Measurements from ENCODE around the gene SIPA1.
"Not testable (repeated sequence)": the region's sequence is repeated elsewhere in the genome, so short reads cannot be mapped to it uniquely, and the experiment has no call there.

The SIPA1 gene

GRCh38 chr11:65623852-65624616, 13.9 kb upstream of the SIPA1 start:
- no peak for DNase-seq (ENCODE audit: low read depth in 2 of 2)

GRCh38 chr11:65624931-65625627, 12.8 kb upstream of the SIPA1 start:
- DNase-seq (ENCODE audit: low read depth in 2 of 2): no peak

GRCh38 chr11:65625628-65626342, 12.1 kb upstream of the SIPA1 start:
- DNase-seq (ENCODE audit: low read depth in 2 of 2): no peak

- DNase-seq (ENCODE audit: low read depth in 2 of 2): no peak
These were observed 10.7 kb upstream of the SIPA1 start for GRCh38 chr11:65627202-65627601.

- no peak for DNase-seq (ENCODE audit: low read depth in 2 of 2)
These were observed 8.3 kb upstream of the SIPA1 start for GRCh38 chr11:65629579-65629978.

DNA sequence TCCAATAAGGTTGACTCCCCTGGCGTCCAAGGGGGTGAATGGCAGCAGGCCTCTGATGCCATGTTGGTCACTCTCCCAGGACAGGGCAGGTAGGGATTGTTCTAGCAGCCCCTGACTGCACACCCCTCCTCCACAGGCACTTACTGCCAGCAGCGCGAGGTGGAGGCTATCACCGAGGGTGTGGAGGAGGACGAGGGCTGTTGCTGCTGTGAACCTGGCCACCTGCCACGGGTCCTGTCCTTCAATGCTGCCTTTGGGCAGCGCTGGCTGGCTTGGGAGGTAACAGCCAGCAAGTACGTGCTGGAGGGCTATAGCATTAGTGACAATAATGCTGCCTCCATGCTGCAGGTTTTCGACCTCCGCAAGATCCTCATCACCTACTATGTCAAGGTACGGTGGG, 7.7 kb upstream of the SIPA1 start:
- no peak for DNase-seq (ENCODE audit: low read depth in 2 of 2)

DNA sequence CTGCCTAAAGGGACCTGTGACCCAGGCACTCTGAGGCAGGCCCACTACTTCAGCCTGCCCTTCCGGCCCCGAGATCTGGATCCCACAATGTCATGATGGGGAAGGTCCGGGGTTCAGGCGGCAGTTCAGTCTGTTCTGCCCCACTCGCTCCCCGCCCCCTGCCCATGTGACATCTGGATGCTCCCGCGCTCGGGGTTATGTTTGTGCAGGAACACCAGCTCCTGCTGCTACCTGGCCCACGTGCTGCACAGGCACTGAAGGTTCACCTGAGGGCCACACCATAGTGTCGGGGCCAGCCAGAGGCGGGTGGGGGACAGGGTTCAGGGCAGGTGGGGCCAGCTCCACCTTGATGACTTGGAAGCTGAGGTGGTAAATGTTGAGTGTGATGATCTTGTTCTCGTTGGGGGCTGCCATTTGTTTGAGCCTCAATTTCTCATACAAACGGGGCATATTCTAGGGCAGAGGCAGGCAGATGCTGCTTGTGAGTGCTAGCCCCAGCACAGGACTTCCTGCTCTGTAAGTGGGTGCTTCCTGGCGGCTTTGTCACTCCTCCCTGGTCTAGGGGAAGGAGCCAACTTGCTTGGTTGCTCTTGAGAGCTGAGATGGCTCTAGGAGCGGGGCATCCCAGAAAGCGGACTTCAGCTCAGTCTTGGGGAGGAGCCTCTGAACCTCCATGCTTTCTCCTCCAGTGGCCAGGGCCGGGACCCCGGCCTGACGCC, 4.4 kb upstream of the SIPA1 start:
- no peak for DNase-seq (ENCODE audit: low read depth in 2 of 2)

- DNase-seq (ENCODE audit: low read depth in 2 of 2): no peak
These were observed 3.8 kb upstream of the SIPA1 start for GRCh38 chr11:65634109-65634436.

- no peak for DNase-seq (ENCODE audit: low read depth in 2 of 2)
These were observed 3.5 kb upstream of the SIPA1 start for GRCh38 chr11:65634440-65634839.

DNA sequence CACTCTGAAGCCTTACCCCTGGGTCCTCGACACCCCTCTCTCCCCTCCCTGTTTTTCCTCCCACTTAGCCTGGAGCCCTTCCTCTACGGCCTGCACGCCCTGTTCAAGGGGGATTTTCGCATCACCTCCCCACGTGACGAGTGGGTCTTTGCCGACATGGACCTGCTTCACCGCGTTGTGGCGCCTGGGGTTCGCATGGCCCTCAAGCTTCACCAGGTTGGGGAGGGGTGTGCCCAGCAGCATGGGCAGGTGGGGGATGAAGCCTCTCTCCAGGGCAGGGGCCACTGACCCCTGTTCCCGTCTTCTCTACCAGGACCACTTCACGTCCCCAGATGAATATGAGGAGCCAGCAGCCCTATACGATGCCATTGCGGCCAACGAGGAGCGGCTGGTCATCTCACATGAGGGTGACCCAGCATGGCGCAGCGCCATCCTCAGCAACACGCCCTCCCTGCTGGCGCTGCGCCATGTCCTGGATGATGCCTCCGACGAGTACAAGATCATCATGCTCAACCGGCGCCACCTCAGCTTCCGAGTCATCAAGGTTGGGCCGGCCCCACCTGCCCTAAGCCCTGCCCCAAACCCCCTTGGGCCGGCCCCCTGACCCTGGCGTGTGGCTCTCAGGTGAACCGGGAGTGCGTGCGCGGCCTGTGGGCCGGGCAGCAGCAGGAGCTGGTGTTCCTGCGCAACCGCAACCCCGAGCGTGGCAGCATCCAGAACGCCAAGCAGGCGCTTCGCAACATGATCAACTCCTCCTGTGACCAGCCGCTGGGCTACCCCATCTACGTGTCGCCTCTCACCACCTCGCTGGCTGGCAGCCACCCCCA, 2.8 kb upstream of the SIPA1 start:
- DNase-seq (ENCODE audit: low read depth in 2 of 2): no peak

DNA sequence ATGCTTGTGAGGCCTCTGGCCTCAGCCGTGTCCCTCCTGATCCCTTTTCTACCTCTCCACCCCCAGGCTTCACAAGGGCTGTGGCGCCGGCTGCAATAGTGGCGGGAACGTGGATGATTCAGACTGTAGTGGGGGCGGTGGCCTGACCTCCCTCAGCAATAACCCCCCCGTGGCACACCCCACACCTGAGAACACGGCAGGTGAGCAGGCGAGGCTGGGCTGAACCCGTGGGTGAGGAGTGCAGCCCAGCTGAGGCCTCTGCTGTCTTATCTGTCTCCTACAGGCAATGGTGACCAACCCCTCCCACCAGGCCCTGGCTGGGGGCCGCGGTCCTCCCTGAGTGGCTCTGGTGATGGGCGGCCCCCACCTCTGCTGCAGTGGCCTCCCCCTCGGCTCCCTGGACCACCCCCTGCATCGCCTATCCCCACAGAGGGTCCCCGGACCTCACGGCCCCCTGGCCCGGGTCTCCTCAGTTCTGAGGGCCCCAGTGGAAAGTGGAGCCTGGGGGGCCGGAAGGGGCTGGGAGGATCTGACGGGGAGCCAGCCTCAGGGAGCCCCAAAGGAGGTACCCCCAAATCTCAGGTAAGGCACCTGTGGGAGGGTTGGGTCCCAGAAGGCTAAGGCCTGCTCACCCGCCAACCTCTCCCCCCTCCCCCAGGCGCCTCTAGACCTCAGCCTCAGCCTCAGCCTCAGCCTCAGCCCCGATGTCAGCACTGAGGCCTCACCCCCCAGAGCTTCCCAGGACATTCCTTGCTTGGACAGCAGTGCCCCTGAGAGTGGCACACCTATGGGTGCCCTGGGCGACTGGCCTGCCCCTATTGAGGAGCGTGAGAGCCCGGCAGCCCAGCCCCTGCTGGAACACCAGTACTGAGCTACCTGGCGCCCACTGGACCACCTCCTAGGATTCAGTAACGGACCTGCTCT, 1.5 kb upstream of the SIPA1 start:
- no peak for DNase-seq (ENCODE audit: low read depth in 2 of 2)

GRCh38 chr11:65637032-65637557, 806 bp upstream of the SIPA1 start:
- no peak for DNase-seq (ENCODE audit: low read depth in 2 of 2)

GRCh38 chr11:65639228-65639597, 1.3 kb downstream of the SIPA1 start:
- DNase-seq (ENCODE audit: low read depth in 2 of 2): not testable (repeated sequence)

- peak; percentile 37 to 56 for DNase-seq (ENCODE audit: low read depth in 2 of 2)
These were observed 2.0 kb downstream of the SIPA1 start for GRCh38 chr11:65639623-65640482.

DNA sequence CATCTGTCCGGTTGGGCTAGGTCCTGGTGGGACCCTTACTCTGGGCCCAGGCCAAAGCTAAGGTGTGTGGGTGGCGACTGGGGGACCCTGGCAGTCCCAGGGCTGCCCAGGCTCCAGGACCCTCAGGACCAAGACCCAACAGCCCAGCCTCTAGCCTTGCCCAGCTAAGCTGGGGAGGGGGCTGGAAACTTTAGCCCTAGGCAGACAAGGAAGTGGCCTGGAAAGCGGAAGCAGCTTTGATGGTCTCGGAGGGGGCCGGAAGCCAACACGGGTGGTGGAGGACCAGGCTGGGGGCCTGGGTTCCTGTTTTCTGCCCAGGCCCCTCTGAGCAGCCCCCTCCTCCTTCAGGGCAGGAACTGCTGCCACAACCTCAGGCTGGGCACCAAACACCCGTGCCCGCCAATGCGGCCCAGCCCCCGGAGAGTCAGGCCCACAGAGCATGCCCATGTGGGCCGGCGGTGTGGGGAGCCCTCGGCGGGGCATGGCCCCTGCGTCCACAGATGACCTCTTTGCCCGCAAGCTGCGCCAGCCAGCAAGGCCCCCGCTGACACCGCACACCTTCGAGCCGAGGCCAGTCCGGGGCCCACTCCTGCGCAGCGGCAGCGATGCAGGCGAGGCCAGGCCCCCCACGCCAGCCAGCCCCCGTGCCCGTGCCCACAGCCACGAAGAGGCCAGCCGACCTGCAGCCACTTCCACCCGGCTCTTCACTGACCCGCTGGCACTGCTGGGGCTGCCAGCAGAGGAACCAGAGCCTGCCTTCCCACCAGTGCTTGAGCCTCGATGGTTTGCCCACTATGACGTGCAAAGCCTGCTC, 2.8 kb downstream of the SIPA1 start:
- DNase-seq (ENCODE audit: low read depth in 2 of 2): peak in 1 of 2 donors; percentile 27

GRCh38 chr11:65641297-65642013, 3.6 kb downstream of the SIPA1 start:
- no peak for DNase-seq (ENCODE audit: low read depth in 2 of 2)

DNA sequence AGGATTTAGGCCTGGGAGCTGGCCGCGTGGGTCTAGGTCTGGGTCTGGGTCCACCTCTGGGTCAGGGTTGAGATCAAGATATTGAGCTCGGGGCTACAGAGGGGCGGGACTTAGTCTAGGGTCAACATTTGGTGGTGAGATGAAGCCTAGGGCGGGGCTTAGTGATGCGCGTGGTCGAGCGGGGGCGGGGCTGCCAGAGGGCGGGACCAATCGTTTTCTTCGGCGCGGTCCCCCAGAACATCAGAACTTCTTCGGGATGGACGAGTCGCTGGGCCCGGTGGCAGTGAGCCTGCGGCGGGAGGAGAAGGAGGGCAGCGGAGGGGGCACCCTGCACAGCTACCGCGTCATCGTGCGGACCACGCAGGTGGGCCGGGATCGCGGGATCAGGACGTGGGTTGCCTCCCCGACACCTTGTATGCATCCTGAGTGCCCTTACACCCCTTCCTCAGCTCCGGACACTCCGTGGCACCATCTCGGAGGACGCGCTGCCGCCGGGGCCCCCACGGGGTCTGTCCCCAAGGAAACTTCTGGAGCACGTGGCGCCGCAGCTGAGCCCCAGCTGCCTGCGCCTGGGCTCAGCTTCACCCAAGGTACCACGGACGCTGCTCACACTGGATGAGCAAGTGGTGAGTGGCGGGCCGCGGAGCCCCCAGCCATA, 4.2 kb downstream of the SIPA1 start:
- DNase-seq (ENCODE audit: low read depth in 2 of 2): no peak
